Activated naive CD4-positive, alpha-beta T cell treated with anti-CD3 and anti-CD28 coated beads, Interleukin-2, amount 50 U/mL, for 24 hours (primary cell): Measurements from ENCODE around the gene NOL3.

Experiments used
- H3K27ac Mint-ChIP-seq: one replicate; pipeline ENCODE4 v1.8.0; 2021; ENCODE audit warnings: mild to moderate bottlenecking, mixed read lengths
- H3K27me3 Mint-ChIP-seq: one replicate; pipeline ENCODE4 v1.8.0; 2021; ENCODE audit warnings: mixed read lengths
- H3K36me3 Mint-ChIP-seq: one replicate; pipeline ENCODE4 v1.8.0; 2021; ENCODE audit warnings: mixed read lengths
- H3K4me1 Mint-ChIP-seq: one replicate; pipeline ENCODE4 v1.8.0; 2021; ENCODE audit warnings: mixed read lengths
- H3K4me3 Mint-ChIP-seq: one replicate; pipeline ENCODE4 v1.8.0; 2021; ENCODE audit warnings: mild to moderate bottlenecking, mixed read lengths
- H3K9me3 Mint-ChIP-seq: one replicate; pipeline ENCODE4 v1.8.0; 2021; ENCODE audit warnings: mixed read lengths

Gene NOL3

DNA sequence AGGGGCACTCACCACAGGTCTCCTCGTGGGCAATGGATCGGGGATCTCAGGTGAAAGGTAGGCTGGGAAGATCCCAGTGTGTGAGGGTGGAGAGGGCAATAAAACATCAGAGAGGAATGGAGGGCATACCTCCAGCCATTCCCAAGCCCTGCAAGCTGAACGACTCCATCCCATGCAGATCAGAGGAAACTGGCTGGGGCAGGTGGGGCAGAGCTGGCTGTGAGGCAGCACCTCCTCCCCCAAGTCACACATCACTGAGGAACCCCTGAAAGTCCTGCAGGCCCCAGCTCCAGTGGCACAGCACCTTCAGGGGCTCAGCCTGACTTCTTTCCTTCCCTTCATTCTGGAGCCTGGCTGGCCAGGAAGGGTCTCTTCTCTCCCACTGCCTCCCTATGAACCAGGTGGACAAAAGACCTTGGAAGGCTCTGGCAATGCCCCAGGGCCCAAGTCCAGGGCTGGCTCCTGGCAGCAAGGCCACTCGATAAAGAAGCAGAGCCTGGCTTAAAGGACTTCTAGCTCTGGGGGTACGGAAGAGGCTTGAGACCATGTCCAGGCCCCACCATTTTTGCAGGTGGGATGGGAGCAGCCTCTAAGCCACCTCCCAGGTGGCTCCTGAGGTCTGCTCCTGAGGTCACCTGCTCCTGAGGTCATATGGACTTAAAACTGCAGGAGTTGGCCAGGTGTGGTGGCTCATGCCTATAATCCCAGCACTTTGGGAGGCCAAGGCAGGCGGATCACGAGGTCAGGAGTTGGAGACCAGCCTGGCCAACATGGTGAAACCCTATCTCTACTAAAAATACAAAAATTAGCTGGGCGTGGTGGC lies 43.1 kb downstream of the NOL3 start:
- H3K36me3 Mint-ChIP-seq, result peaks cover 5% of the 10 kb centered on the region
- H3K9me3 Mint-ChIP-seq, result no peaks in the 10 kb centered on the region
- peaks cover 7% of the 10 kb centered on the region for H3K4me1 Mint-ChIP-seq

GRCh38 chr16:67215706-67216105 lies 45.4 kb downstream of the NOL3 start:
- Mint-ChIP-seq H3K36me3 (peaks cover 7% of the 10 kb centered on the region), H3K4me1 (peaks cover 7% of the 10 kb centered on the region), H3K4me3 (no peak overlapping the region), H3K9me3 (no peaks in the 10 kb centered on the region), H3K27me3 (no peaks in the 10 kb centered on the region), H3K27ac (no peak overlapping the region)

More for the DNA sequence above, 43.1 kb downstream of the NOL3 start:
- Mint-ChIP-seq H3K27ac (no peak overlapping the region), H3K27me3 (no peaks in the 10 kb centered on the region), H3K4me3 (no peak overlapping the region)

GRCh38 chr16:67216612-67217490 lies 46.5 kb downstream of the NOL3 start:
- Mint-ChIP-seq H3K36me3 (peaks cover 7% of the 10 kb centered on the region), H3K27ac (no peak overlapping the region), H3K27me3 (no peaks in the 10 kb centered on the region), H3K9me3 (no peaks in the 10 kb centered on the region), H3K4me3 (no peak overlapping the region), H3K4me1 (peaks cover 7% of the 10 kb centered on the region)

DNA sequence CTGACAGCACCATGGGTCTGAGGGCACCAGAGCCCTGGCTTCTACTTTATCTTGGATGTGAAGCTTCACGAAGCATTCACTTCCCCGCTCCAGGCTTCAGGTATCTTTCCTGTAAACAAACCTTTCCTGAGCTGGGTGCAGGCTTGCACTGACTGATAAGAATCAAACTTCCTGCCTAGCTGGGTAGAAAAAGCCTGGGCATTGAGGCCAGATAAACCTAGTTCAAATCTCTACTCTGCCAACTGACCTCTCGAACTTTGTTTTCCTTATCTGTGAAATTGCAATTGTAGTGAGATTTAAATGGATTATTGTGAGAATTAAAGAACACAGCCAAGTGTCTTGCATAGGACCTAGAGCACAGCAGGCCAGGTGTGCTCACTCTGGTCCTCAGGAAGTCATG lies 53.7 kb downstream of the NOL3 start:
- H3K4me3 Mint-ChIP-seq, result no peak overlapping the region

More for the DNA sequence above, 53.7 kb downstream of the NOL3 start:
- no peaks in the 10 kb centered on the region for H3K27me3 Mint-ChIP-seq
- H3K27ac Mint-ChIP-seq, result peak overlapping the region; percentile 91
- H3K4me1 Mint-ChIP-seq, result peaks cover 51% of the 10 kb centered on the region
- H3K9me3 Mint-ChIP-seq, result no peaks in the 10 kb centered on the region
- H3K36me3 Mint-ChIP-seq, result peaks cover 7% of the 10 kb centered on the region
